ENCODE measurements around the gene WDR11. TPM values are rescaled to one million over a fixed set of nuclear protein-coding genes. Genes with fewer than 3 reads are reported as not detected.

Gene WDR11
- total and polyA plus RNA-seq, 9 of the 15 experiments (the other 6 are each of a cell fraction or from before 2014, with no cell fraction given): 12.4 to 50.7 (median 23.6) TPM

- H3K79me2 ChIP-seq (ENCODE audit: control insufficient read depth, insufficient read depth, low read length): no peaks in the 10 kb centered on the region
- no peaks in the 10 kb centered on the region for H3K36me3 ChIP-seq (ENCODE audit: control insufficient read depth, insufficient read depth, low read length)
- H3K9ac ChIP-seq (ENCODE audit: insufficient read depth in 1 of 2, low read depth in 2 of 2, low read length in 2 of 2): no peak overlapping the region
- no peak overlapping the region for H3K4me2 ChIP-seq (ENCODE audit: insufficient read depth, low read length)
- no peaks in the 10 kb centered on the region for H3K4me1 ChIP-seq (replicated peaks in 1 of 2; ENCODE audit: control insufficient read depth in 2 of 2, insufficient read depth in 2 of 2, low read length in 2 of 2)
- peaks cover 0 to 5% of the 10 kb centered on the region in 2 experiments; a peak in 1 of 5 replicates for H3K27me3 ChIP-seq (ENCODE audit: control insufficient read depth in 2 of 2, insufficient read depth in 2 of 2, low read length in 2 of 2)
- 0% methylated on average over 1 of the region's 2 CpGs for WGBS (ENCODE audit: insufficient coverage, low coverage, missing lambda C conversion rate)
- no peaks in the 10 kb centered on the region for H3K9me1 ChIP-seq (ENCODE audit: control insufficient read depth, insufficient read depth, low read length)
- H4K20me1 ChIP-seq (replicated peaks; ENCODE audit: control insufficient read depth, insufficient read depth, low read length): no peaks in the 10 kb centered on the region
- H2AFZ ChIP-seq (ENCODE audit: low read depth, low read length): no peak overlapping the region
- POLR2A ChIA-PET: no interaction called here
- FAIRE-seq (no peak), DNase-seq (ENCODE audit: extremely low read depth in 1 of 4, low spot score in 3 of 4) (no peak), ATAC-seq (no peak)
- H3K4me3 ChIP-seq: no peak overlapping the region
- TF ChIP-seq MLX (CRISPR knock-in tag; conservative IDR thresholded peaks at IDR 0.05) (no peak), NFIC (IDR thresholded peaks at IDR 0.05) (0 out of 2 replicates have a peak, but pooled peaks have one; percentile 33), MTA1 (IDR thresholded peaks at IDR 0.05; ENCODE audit: borderline replicate concordance) (no peak)
- BruUV-seq (replicated peaks): no TSS peak
- in situ Hi-C loops (cut with MboI) (no loop called here), intact Hi-C loops (cut with micrococcal nuclease) (no loop called here)
- CTCF ChIA-PET (ENCODE audit: low intra/inter-chr PET ratio): no interaction called here
- H3K27ac ChIP-seq (ENCODE audit: extremely low read depth, low read depth, low read length): no peak overlapping the region
- H3K9me3 ChIP-seq (replicated peaks; ENCODE audit: control insufficient read depth, insufficient read depth, low read depth, low read length): no peaks in the 10 kb centered on the region
These were observed 40.9 kb upstream of the WDR11 start for GRCh38 chr10:120810298-120810697.

DNA sequence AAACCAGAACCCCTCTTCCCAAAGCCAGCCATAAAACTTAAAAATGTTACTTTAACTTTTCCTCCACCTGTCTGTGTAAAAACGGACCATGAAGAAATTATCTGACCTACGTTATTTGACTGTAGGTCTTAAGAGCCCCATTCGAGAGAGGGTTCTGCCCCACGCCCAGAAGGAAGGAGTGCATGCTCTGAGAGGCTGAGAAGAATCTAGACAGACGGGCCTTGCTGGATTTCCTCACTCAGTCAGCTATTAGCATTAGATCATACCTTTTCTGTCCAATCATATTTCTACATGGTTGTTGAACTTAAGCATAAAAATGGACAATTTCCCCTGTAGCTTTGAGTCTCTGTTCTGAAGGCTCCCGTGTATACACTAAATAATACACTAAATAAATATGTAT, 38.1 kb upstream of the WDR11 start:
- H3K4me2 ChIP-seq (ENCODE audit: insufficient read depth, low read length): no peak overlapping the region
- H3K27ac ChIP-seq (ENCODE audit: extremely low read depth, low read depth, low read length): no peak overlapping the region
- in situ Hi-C loops (cut with MboI): no loop called here
- H3K27me3 ChIP-seq (ENCODE audit: control insufficient read depth in 2 of 2, insufficient read depth in 2 of 2, low read length in 2 of 2): peaks cover 0 to 5% of the 10 kb centered on the region in 2 experiments; a peak in 1 of 5 replicates
- H3K9me3 ChIP-seq (replicated peaks; ENCODE audit: control insufficient read depth, insufficient read depth, low read depth, low read length): no peaks in the 10 kb centered on the region
- no peak overlapping the region for H3K4me3 ChIP-seq
- BruUV-seq (replicated peaks): no TSS peak
- DNase-seq (ENCODE audit: extremely low read depth in 1 of 4, low spot score in 3 of 4): no peak
- no peak for FAIRE-seq
- H3K9ac ChIP-seq (ENCODE audit: insufficient read depth in 1 of 2, low read depth in 2 of 2, low read length in 2 of 2): no peak overlapping the region
- 0% methylated on average over 6 of the region's 6 CpGs for WGBS (ENCODE audit: insufficient coverage, low coverage, missing lambda C conversion rate)
- ChIA-PET POLR2A (no interaction called here), CTCF (ENCODE audit: low intra/inter-chr PET ratio) (no interaction called here)
- no peaks in the 10 kb centered on the region for H3K4me1 ChIP-seq (replicated peaks in 1 of 2; ENCODE audit: control insufficient read depth in 2 of 2, insufficient read depth in 2 of 2, low read length in 2 of 2)
- intact Hi-C loops (cut with micrococcal nuclease): no loop called here
- no peak for ATAC-seq
- H3K36me3 ChIP-seq (ENCODE audit: control insufficient read depth, insufficient read depth, low read length): no peaks in the 10 kb centered on the region
- H4K20me1 ChIP-seq (replicated peaks; ENCODE audit: control insufficient read depth, insufficient read depth, low read length): no peaks in the 10 kb centered on the region
- H3K79me2 ChIP-seq (ENCODE audit: control insufficient read depth, insufficient read depth, low read length): no peaks in the 10 kb centered on the region
- H2AFZ ChIP-seq (ENCODE audit: low read depth, low read length): no peak overlapping the region
- H3K9me1 ChIP-seq (ENCODE audit: control insufficient read depth, insufficient read depth, low read length): no peaks in the 10 kb centered on the region
- TF ChIP-seq EGR1 (conservative IDR thresholded peaks at IDR 0.05): no peak
- TF ChIP-seq MTA1 (IDR thresholded peaks at IDR 0.05; ENCODE audit: borderline replicate concordance): no peak
- TF ChIP-seq ZFP1 (CRISPR knock-in tag; IDR thresholded peaks at IDR 0.05): no peak
- no peak for TF ChIP-seq CBX1 (IDR thresholded peaks at IDR 0.05; ENCODE audit: low read depth)
- TF ChIP-seq KLF1 (tag; IDR thresholded peaks at IDR 0.05): no peak
- TF ChIP-seq NEUROD1 (IDR thresholded peaks at IDR 0.05; ENCODE audit: borderline replicate concordance, low read depth, low read length, partially characterized antibody): no peak
- no peak for TF ChIP-seq ZNF707 (CRISPR knock-in tag; conservative IDR thresholded peaks at IDR 0.05)
- TF ChIP-seq MNT (conservative IDR thresholded peaks at IDR 0.05): no peak
- TF ChIP-seq, protein P1, sequence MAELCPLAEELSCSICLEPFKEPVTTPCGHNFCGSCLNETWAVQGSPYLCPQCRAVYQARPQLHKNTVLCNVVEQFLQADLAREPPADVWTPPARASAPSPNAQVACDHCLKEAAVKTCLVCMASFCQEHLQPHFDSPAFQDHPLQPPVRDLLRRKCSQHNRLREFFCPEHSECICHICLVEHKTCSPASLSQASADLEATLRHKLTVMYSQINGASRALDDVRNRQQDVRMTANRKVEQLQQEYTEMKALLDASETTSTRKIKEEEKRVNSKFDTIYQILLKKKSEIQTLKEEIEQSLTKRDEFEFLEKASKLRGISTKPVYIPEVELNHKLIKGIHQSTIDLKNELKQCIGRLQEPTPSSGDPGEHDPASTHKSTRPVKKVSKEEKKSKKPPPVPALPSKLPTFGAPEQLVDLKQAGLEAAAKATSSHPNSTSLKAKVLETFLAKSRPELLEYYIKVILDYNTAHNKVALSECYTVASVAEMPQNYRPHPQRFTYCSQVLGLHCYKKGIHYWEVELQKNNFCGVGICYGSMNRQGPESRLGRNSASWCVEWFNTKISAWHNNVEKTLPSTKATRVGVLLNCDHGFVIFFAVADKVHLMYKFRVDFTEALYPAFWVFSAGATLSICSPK (IDR thresholded peaks at IDR 0.05; ENCODE audit: borderline replicate concordance): no peak
- no peak for TF ChIP-seq ZBTB17 (CRISPR knock-in tag; IDR thresholded peaks at IDR 0.05)
- TF ChIP-seq RBM25 (IDR thresholded peaks at IDR 0.05; ENCODE audit: low read depth, low read length, severe bottlenecking): no peak

All from K562 (cell line).